Astrocyte (in vitro differentiated cells and primary cell): ENCODE results near the gene SPNS2.

Experiments used
- CTCF ChIP-seq: IDR thresholded peaks from 2 replicates; pipeline ENCODE4 v1.5.1; 2011; ENCODE audit warnings: low read depth, mild to moderate bottlenecking, inconsistent platforms, low read length, moderate library complexity; ENCODE audit not compliant: insufficient read depth
- EZH2 ChIP-seq: IDR thresholded peaks from 2 replicates; pipeline ENCODE4 v1.6.1; 2012; ENCODE audit warnings: mild to moderate bottlenecking, low read length, inconsistent platforms; ENCODE audit not compliant: insufficient read depth

GRCh38 chr17:4530799-4531730, 32.4 kb downstream of the SPNS2 start:
- TF ChIP-seq CTCF: no peak
- TF ChIP-seq EZH2: no peak
